ENCODE data around the gene ASIC3.
"Not testable (repeated sequence)": the region's sequence is repeated elsewhere in the genome, so short reads cannot be mapped to it uniquely, and the experiment has no call there.

ASIC3 gene

DNA sequence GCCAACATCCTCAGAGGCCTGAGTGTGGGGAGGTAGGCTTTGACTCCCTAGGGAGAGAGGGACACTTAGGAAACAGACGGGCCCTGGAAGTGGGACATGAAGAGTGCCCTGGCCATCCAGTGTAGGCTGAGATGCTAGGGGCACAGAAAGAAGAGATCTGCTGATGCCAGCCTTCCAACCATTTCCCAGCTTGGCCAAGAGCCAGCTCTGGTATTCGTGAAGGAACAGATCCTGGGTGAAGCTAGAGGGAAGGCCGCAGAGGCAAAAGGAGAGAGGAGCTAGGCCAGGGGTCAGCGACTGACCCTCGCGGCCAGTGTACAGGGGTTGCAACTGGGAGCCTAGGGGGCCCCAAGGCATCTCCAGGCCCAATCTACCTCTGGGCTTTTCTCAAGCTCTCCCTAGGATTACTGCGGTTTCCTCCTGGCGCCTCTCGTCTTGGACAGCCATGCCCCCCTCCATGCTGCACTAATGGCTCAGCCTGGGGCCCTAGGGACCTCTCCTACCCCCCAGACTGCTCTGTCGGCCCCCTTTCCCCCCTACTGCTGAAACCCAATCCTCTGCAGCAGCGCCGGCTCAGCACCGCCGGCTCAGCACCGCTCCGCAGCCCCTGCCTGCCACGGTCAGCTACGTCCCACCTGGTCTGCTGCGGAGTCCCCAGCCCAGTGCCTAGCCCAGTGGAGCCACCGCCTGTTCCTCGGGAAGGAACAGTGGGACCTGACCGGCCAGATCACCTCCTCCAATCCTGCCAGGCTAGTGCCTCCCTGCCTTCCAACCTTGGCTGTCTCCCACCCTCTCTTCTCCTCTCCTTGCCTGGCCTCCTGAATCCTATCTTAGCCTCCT, at the start of gene ASIC3:
Gene ASIC3 (plus strand): TSS at position 556 of the 840 bp plus-strand sequence. CDS start 355 bp downstream, outside the sequence.
- DNase-seq, result no peak

DNA sequence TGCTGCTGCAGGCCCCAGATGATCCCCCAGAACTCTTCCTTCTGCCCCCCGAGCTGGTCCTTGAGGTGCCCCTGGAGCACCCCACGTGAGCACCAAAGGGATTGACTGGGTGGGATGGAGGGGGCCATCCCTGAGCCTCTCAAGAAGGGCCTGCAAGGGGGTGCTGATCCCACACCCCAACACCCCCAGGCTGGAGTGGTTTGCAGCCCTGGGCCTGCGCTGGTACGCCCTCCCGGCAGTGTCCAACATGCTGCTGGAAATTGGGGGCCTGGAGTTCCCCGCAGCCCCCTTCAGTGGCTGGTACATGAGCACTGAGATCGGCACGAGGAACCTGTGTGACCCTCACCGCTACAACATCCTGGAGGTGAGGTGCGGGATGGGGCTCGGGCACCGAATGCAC, 49.3 kb upstream of the ASIC3 start:
- DNase-seq, result no peak

DNA sequence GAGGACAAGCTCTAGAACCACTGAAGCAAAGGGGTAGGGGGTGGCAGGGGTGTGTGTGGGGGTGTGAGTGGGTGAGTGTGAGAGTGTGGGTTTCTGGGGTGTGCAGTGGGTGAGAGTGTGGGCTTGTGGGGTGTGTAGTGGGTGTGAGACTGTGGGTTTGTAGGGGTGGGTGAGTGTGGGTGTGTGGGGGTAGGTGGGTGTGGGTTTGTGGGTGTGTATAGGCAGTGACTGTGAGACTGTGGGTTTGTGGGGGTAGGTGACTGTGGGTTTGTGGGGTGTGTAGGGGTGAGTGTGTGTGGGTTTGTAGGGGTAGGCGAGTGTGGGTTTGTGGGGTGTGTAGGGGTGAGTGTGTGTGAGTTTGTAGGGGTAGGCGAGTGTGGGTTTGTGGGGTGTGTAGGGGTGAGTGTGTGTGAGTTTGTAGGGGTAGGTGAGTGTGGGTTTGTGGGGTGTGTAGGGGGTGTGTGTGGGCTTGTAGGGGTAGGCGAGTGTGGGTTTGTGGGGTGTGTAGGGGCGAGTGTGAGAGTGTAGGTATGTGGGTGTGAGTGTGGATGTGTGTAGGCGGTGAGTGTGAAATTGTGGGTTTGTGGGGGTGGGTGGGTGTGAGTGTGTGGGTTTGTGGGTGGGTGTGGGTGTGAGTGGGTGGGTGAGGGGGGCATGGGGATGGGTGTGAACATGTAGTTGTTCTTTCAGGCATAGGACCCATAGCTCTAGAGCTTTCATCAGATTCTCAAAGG, 48.7 kb upstream of the ASIC3 start:
- no peak for DNase-seq

DNA sequence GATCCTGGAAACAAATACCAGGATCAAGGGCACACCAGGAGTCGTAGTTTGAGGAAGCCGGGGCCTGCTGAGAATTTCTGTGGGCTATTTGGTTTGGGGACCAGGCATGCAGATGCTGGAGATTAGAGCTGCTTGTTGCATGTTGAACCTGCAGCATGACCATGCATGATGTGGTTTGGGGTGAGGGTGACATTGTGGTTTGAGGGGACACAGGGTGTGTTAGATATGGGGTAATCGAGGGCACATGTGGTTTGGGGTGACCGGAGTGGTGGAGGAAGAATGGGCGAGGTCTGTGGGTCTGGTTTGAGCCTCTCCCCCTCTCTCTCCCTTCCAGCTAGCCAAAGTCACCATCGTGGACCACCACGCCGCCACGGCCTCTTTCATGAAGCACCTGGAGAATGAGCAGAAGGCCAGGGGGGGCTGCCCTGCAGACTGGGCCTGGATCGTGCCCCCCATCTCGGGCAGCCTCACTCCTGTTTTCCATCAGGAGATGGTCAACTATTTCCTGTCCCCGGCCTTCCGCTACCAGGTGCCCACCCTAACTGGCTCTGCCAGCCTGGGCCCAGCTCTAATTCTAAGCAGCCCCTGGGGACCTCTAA, 47.3 kb upstream of the ASIC3 start:
- DNase-seq, result no peak

DNA sequence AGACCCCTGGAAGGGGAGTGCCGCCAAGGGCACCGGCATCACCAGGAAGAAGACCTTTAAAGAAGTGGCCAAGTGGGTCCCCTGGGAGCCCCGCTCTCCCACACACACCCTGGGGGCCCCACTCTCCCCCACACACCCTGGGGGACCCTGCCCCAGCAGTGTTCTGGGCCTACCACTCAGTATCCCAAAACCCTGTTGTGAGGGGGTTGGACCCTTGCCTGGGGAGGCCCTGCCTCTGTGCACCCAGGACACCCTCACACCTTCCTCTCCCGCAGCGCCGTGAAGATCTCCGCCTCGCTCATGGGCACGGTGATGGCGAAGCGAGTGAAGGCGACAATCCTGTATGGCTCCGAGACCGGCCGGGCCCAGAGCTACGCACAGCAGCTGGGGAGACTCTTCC, 46.8 kb upstream of the ASIC3 start:
- no peak for DNase-seq

DNA sequence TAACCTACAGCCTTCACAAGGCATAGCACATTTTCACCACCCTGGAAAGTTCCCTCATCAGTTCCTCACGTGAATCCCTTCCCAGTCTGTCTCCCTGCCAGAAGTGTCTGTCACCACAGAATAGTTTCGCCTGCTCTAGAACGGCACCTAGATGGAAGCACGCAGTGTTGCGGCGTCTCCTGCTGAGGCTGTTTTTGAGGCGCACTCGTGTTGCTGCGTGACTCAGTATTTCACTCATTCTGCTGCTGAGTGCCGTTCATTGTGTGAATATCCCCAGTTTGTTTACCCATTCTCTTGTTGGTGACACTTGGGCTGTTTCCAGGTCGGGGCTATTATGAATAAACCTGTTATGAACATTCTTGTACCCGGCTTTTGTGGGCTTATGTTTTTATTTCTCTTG, 44.8 kb upstream of the ASIC3 start:
- DNase-seq, result peak; percentile 18

DNA sequence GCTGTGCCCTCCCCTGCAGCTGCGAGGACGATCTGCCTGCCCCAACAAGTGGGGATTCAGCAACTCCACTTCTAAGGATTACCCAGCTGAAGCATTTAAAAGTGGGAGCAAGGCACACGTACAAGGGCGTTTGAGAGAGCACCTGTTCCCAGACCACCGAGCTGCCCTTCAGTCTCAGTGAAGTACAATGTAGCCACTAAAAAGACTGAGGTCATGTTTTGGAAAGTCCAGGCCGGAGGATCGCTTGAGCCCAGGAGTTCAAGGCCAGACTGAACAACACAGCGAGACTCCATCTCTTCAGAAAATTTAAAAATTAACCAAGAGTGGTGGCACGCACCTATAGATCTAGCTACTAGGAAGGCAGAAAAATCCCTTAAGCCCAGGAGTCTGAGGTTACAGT, 42.8 kb upstream of the ASIC3 start:
- no peak for DNase-seq

DNA sequence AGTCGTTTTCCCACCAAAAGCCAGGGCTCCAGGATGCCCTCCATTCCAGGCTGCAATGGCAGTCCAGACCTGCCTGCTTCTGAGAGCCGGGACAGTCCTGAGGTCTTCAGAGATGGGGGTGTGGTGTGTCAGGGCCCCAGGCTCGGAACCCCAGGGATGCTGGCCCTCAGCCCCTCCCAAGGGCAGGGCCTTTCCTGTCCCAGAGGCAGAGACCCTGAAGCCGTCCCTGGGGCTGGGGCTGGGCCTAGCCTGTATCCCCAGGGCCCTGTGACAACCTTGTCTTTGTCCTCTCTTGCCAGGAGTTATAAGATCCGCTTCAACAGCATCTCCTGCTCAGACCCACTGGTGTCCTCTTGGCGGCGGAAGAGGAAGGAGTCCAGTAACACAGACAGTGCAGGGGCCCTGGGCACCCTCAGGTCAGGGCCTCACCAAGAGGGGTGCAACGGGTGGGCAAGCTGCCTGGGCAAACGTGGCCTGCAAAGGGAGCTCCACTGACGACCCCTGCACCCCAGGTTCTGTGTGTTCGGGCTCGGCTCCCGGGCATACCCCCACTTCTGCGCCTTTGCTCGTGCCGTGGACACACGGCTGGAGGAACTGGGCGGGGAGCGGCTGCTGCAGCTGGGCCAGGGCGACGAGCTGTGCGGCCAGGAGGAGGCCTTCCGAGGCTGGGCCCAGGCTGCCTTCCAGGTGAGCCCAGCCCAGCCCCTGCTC, 41.6 kb upstream of the ASIC3 start:
- no peak for DNase-seq

DNA sequence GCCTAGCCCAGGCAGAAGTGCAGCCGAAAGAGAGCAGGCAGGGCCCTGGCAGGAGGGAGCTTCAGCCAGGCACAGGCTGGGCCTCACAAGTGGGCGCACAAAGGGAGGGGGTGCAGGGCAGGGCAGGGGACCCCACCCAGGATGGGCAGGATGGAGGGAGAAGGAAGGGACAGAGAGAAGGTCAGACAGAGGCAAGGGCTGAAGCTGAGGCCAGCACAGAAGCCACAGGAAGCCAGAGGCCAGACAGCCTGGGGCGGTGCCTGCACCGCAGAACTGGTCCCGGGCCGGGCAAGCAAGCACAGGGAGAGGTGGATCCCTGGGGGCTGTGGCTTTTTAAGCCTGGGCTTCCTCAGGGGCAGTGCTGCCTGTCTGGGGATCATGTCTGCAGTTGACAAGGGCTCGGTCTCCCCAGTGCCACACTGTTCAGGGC, 40.8 kb upstream of the ASIC3 start:
- DNase-seq, result no peak

DNA sequence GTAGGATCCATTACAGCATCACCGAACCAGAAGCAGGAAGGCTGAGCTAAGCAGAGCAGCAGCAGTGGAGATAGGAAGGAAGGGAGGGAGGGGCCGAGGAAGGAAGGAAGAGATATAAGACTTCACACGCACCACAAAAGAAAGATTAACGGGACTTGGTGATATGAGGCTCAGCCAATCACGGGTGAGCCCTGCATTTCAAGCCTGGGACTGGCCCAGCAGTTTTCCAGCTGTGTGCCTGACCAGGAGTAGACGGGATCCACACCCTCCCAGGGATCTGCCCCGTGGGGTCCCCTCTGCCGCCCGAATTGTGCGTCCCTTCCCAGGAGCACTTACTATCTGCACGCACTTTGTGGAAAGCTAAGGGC, 40.2 kb upstream of the ASIC3 start:
- DNase-seq, result no peak

DNA sequence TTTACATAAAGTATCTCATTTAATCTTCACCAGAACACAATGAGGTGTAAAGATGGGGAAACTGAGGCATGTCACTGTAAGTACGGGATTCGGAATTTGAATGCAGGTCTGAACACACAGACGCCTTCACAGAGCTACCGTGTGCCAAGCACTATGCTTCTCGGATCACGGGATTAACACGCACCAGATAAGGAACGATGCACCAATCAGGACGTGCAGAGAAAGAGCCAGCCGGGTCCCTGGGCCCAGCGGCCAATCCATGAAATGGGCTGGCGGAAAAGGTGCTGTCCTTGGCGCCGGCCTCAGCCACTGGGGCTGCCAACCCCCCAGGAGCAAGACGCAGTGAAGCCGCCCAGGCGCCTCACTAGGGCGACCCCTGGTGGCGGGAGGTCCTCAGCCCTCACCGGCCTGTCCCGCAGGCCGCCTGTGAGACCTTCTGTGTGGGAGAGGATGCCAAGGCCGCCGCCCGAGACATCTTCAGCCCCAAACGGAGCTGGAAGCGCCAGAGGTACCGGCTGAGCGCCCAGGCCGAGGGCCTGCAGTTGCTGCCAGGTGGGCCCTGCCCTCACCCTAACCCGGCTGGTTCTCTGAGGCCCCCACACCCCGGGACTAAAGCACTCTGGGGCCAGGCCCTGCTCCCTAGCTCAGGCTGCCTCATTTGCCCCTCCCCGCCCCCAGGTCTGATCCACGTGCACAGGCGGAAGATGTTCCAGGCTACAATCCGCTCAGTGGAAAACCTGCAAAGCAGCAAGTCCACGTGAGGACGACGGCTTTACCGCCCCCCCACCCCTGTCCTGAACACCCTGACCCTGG, 39.6 kb upstream of the ASIC3 start:
- DNase-seq, result no peak

DNA sequence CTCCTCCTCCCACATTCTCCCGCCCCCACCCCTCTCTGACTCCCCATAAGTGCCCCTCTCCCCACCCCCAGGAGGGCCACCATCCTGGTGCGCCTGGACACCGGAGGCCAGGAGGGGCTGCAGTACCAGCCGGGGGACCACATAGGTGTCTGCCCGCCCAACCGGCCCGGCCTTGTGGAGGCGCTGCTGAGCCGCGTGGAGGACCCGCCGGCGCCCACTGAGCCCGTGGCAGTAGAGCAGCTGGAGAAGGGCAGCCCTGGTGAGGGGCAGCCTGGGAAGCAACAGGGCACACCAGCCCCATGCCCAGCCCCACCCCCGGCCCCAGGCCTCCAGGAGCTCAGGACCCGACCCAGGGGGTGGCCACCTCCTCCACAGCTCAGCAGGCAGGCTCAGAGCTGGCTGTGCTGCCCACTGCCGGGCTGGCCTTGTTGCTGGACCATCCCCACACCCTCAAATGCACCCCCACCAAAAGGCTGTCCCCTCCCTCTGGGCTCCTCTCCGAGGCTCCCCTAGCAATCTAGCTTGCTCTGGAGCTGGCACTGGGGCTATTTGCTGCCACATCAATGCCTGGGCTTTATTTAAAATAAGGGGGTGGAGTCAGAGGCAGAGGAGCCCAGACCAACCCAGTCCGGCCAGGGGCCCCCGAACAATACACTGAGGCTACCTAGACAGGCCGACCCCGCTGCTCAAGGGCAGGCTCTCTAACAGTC, 38.8 kb upstream of the ASIC3 start:
- DNase-seq, result no peak

DNA sequence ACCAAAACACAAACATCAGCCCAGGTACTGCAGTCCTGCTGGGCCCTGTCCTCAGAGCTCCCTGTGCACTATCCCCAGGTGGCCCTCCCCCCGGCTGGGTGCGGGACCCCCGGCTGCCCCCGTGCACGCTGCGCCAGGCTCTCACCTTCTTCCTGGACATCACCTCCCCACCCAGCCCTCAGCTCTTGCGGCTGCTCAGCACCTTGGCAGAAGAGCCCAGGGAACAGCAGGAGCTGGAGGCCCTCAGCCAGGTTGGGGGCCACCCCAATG, 38.4 kb upstream of the ASIC3 start:
- DNase-seq, result no peak

DNA sequence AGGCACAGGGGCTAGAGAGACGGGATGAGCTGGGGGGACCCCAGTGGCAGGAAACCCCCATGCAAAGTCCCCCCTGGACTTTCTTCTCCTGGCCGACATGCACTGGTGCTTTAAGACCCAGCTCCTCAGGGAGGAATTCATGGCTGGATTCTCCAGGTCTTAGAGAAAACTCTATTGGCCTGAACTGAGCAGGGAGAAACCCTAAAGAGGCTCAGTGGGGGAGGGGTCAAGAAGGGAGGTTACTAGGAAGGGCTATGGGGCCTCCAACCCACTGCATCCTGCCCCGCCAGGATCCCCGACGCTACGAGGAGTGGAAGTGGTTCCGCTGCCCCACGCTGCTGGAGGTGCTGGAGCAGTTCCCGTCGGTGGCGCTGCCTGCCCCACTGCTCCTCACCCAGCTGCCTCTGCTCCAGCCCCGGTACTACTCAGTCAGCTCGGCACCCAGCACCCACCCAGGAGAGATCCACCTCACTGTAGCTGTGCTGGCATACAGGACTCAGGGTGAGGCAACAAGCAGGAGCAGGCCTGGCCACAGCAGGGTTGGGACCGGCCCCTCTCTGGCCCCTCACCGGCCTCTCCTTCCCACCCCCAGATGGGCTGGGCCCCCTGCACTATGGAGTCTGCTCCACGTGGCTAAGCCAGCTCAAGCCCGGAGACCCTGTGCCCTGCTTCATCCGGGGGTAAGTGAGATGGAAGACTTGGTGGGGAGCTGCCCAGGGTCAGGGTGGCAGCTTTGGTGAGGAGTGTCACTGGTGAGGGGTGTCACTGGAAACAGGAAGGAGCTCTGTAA, 37.8 kb upstream of the ASIC3 start:
- no peak for DNase-seq

DNA sequence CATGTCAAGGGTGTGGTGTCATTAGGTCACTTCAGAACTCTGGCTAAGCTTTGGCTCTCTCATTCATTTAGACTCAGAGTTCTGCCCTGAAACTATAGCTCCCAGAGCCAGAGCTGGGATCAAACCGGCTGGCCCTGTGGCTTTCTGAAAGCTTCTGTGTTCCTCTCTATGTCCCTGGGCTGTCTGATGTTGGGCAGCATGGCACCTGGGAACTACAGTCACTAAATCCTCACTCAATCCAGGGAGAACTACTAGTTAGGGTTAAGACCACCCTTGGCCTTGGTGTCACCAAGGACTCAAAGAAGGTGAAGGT, 37.3 kb upstream of the ASIC3 start:
- DNase-seq, result no peak

DNA sequence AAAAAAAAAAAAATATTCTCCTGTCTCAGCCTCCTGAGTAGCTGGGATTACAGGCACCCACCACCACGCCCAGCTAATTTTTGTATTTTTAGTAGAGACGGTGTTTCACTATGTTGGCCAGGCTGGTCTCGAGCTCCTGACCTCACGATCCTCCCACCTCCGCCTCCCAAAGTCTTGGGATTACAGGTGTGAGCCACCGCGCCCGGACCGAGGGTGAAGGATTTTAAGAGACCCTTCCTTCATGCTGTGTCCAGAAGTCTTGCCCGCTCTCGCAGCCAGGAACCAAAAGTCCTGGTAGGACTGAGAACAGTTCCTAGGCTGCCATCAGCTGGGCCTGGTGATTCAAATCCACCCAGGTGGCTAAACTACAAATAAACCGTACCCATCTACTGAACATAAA, 36.7 kb upstream of the ASIC3 start:
- DNase-seq, result not testable (repeated sequence)

DNA sequence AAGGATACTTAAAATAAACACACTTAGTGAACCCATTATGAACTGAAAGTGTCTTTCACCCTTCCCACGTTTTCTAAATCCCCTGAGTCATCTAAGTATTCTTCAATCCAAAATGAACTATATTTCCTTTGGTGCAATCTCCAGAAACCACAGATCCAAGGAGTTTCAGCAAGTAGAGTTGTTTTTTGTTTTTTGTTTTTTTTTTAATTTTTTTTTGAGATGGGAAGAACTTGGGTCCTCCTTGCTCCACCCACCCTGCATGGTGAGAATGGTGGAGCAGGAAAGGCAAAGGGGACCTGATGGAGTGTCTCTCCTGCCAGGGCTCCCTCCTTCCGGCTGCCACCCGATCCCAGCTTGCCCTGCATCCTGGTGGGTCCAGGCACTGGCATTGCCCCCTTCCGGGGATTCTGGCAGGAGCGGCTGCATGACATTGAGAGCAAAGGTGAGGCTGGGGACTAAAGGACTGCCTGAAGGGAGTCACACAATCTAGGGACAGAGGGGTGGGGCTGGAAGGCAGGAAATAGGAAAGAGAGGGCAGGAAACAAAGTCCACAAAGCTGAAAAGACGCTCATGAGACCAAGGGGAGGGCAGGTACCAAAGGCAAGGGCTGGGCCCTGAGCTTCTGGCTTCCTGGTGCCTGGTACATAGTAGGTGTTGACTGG, 36.2 kb upstream of the ASIC3 start:
- no peak for DNase-seq

DNA sequence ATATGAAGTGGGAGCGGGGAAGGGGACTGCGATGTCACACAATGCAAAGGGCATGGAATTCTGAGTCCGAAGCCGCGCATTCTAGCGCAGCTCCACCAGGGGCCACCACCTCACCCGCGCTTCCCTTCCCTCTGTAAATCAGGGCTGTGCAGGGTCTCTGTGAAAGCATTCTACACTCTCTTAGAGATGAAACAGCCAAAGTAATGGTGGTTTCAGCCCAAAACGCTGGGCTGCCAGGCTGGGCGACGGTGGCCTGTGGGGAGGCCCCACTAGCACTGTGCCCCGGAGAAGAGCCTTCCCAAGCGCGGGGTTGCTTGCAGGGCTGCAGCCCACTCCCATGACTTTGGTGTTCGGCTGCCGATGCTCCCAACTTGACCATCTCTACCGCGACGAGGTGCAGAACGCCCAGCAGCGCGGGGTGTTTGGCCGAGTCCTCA, 35.4 kb upstream of the ASIC3 start:
- no peak for DNase-seq

DNA sequence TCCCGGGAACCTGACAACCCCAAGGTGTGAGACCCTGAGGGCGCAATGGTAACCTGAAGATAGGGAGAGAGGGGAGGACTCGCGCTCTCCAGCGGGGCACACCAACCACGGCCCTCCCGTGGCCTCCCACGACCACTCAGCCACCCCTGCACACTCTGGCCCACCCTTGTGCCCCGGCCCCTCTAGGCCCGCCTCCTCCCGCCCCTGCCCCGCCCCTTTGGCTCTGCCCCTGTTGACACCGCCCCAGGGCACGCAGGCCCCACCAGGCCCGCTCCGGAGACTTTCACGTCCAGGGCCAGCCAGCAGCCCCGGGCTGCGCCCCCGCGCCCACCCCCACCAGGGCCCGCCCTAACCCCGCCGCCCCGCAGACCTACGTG, 35.0 kb upstream of the ASIC3 start:
- no peak for DNase-seq

DNA sequence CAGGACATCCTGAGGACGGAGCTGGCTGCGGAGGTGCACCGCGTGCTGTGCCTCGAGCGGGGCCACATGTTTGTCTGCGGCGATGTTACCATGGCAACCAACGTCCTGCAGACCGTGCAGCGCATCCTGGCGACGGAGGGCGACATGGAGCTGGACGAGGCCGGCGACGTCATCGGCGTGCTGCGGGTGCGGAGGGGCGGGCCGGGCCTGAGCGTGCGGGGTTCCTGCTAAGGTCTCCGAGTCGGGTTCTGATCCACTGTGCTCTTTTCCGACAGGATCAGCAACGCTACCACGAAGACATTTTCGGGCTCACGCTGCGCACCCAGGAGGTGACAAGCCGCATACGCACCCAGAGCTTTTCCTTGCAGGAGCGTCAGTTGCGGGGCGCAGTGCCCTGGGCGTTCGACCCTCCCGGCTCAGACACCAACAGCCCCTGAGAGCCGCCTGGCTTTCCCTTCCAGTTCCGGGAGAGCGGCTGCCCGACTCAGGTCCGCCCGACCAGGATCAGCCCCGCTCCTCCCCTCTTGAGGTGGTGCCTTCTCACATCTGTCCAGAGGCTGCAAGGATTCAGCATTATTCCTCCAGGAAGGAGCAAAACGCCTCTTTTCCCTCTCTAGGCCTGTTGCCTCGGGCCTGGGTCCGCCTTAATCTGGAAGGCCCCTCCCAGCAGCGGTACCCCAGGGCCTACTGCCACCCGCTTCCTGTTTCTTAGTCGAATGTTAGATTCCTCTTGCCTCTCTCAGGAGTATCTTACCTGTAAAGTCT, 34.4 kb upstream of the ASIC3 start:
- DNase-seq, result no peak

Data from NCI-H146 (cell line).